Esophagus squamous epithelium (tissue), 5 donors: ENCODE data around the gene RNLS. TPM values are rescaled to one million over a fixed set of nuclear protein-coding genes. Genes with fewer than 3 reads are reported as not detected.

Source experiments
- DNase-seq: peaks from one replicate; lab custom pipeline; 2025; lab: John Stamatoyannopoulos, UW
- H3K27ac ChIP-seq, 4 donors: fragments of 200-600 bp; sonication (generic); one replicate each; pipeline ENCODE4 v1.5.1; 2016 to 2019; ENCODE audit warnings: mild to moderate bottlenecking in 1 of 4
- H3K27me3 ChIP-seq, 4 donors: fragments of 200-600 bp; sonication (generic); 1 replicate in 3 of 4; 2 replicates in 1 of 4; pipeline versions ENCODE4 v1.5.1 to v1.6.0; 2017 to 2021; ENCODE audit warnings: antibody characterized with exemption in 1 of 4
- H3K36me3 ChIP-seq, 3 donors: fragments of 200-600 bp; sonication (generic); one replicate each; pipeline ENCODE4 v1.5.1; 2016 to 2019
- H3K4me1 ChIP-seq, 3 donors: fragments of 200-600 bp; sonication (generic); one replicate each; pipeline ENCODE4 v1.5.1; 2017 to 2019
- H3K4me3 ChIP-seq, 4 donors: fragments of 200-600 bp; sonication (generic); 1 replicate in 3 of 4; 2 replicates in 1 of 4; pipeline ENCODE4 v1.5.1; 2016 to 2019; ENCODE audit warnings: mild to moderate bottlenecking in 2 of 4, moderate library complexity in 1 of 4
- H3K9me3 ChIP-seq, 3 donors: fragments of 200-600 bp; sonication (generic); one replicate each; pipeline ENCODE4 v1.5.1; 2016 to 2019
- CTCF ChIP-seq, 6 experiments: fragments of 450-650 bp in 4 of 6; fragments of 200-600 bp in 2 of 6; sonication (generic) in 2 of 6; IDR thresholded peaks; one replicate each; pipeline ENCODE4 v1.5.1; 2016 to 2019; ENCODE audit warnings: antibody characterized with exemption in 6 of 6, mild to moderate bottlenecking in 4 of 6, moderate library complexity in 4 of 6
- POLR2A ChIP-seq, 4 donors: fragments of 450-650 bp; IDR thresholded peaks; one replicate each; pipeline ENCODE4 v1.6.1; 2017; ENCODE audit warnings: antibody characterized with exemption in 4 of 4, mild to moderate bottlenecking in 4 of 4, moderate library complexity in 3 of 4
- WGBS, 2 donors: methylation state at CpG; one replicate each; pipeline ENCODE4 v1.1.5; 2018; 5-methylcytosine and 5-hydroxymethylcytosine counted together
- intact Hi-C: fragments of 100-400 bp; cut with DNase I; formaldehyde crosslinking; loops from one replicate; pipeline ENCODE4 v1.15.0; 2022
- total RNA-seq, 4 donors: library from RNA; depleted of rRNA; stranded (reverse); fragments of >200 nt; gene quantifications; one replicate each; pipeline ENCODE4 v1.1.0, GENCODE V29; 2016
- donor health status: DM: yes; HTN: yes; CAD: no.

Gene RNLS
- total RNA-seq, 4 donors from 2014 or later, result 7.9 to 13.5 (median 10.5) TPM

- Histone ChIP-seq H3K36me3 (no peaks in the 10 kb centered on the region), H3K9me3 (no peaks in the 10 kb centered on the region), H3K27ac (no peak overlapping the region), H3K27me3 (no peaks in the 10 kb centered on the region), H3K4me3 (no peak overlapping the region), H3K4me1 (no peaks in the 10 kb centered on the region)
- TF ChIP-seq CTCF (IDR thresholded peaks at IDR 0.05), result no peak
- TF ChIP-seq POLR2A (IDR thresholded peaks at IDR 0.05), result no peak
- WGBS, 2 donors, result 77 to 90% methylated on average over 1 of the region's 1 CpG
- no peak for DNase-seq
- intact Hi-C loops, result no loop called here
Measured at GRCh38 chr10:88293073-88293472, 290.0 kb downstream of the RNLS start.

GRCh38 chr10:88292185-88292514 is 291.0 kb downstream of the RNLS start:
- H3K27me3 ChIP-seq, result no peaks in the 10 kb centered on the region
- no peaks in the 10 kb centered on the region for H3K36me3 ChIP-seq
- intact Hi-C loops, result no loop called here
- DNase-seq, result no peak
- H3K4me1 ChIP-seq, result no peaks in the 10 kb centered on the region
- no peak overlapping the region for H3K27ac ChIP-seq
- H3K4me3 ChIP-seq, result no peak overlapping the region
- no peaks in the 10 kb centered on the region for H3K9me3 ChIP-seq
- no peak for TF ChIP-seq CTCF (IDR thresholded peaks at IDR 0.05)
- no peak for TF ChIP-seq POLR2A (IDR thresholded peaks at IDR 0.05)

GRCh38 chr10:88291289-88292184 is 291.6 kb downstream of the RNLS start:
- DNase-seq, result no peak
- H3K4me1 ChIP-seq, result no peaks in the 10 kb centered on the region
- 82 to 91% methylated on average over 4 of the region's 4 CpGs for WGBS, 2 donors
- no peaks in the 10 kb centered on the region for H3K27me3 ChIP-seq
- intact Hi-C loops, result no loop called here
- no peak for TF ChIP-seq CTCF (IDR thresholded peaks at IDR 0.05)
- TF ChIP-seq POLR2A (IDR thresholded peaks at IDR 0.05), result no peak
- no peak overlapping the region for H3K4me3 ChIP-seq
- H3K9me3 ChIP-seq, result no peaks in the 10 kb centered on the region
- H3K36me3 ChIP-seq, result no peaks in the 10 kb centered on the region
- no peak overlapping the region for H3K27ac ChIP-seq

- no peak for DNase-seq
- intact Hi-C loops, result no loop called here
- H3K36me3 ChIP-seq, result no peaks in the 10 kb centered on the region
Measured at GRCh38 chr10:88289342-88289741, 293.8 kb downstream of the RNLS start.

More at GRCh38 chr10:88289342-88289741, 293.8 kb downstream of the RNLS start:
- Histone ChIP-seq H3K4me3 (no peak overlapping the region), H3K9me3 (no peaks in the 10 kb centered on the region), H3K27me3 (no peaks in the 10 kb centered on the region), H3K27ac (no peak overlapping the region), H3K4me1 (no peaks in the 10 kb centered on the region)
- TF ChIP-seq CTCF (IDR thresholded peaks at IDR 0.05) (no peak), POLR2A (IDR thresholded peaks at IDR 0.05) (no peak)
